MCF 10A (cell line): Measurements from ENCODE around the gene SERTM2. TPM values are rescaled to one million over a fixed set of nuclear protein-coding genes. Genes with fewer than 3 reads are reported as not detected.

Experiments
- BruUV-seq: library from RNA; stranded (reverse); fragments of 400-500 nt; replicated peaks from 2 replicates; lab custom pipeline; 2021; lab: Mats Ljungman, UMichigan
- CTCF ChIA-PET: fragments of 300-600 bp; sonication (Branson Sonifier 250); formaldehyde crosslinking; extraction: SDS; loops from one replicate; lab custom pipeline; 2021; ENCODE audit warnings: antibody characterized with exemption, inconsistent platforms; lab: Yijun Ruan, JAX
- POLR2A ChIA-PET: fragments of 300-600, 350-650 bp; sonication (Branson Sonifier 250); formaldehyde crosslinking; extraction: SDS; loops from one replicate; lab custom pipeline; 2020; ENCODE audit warnings: antibody characterized with exemption, inconsistent platforms; lab: Yijun Ruan, JAX
- DNase-seq: peaks from one replicate; pipeline ENCODE4 v3.0.0-alpha.2; 2018; ENCODE audit not compliant: unreplicated experiment
- H3K27ac Mint-ChIP-seq: one replicate; pipeline ENCODE4 v1.8.0; 2022; ENCODE audit warnings: mild to moderate bottlenecking, low read depth, mixed read lengths; ENCODE audit not compliant: unreplicated experiment
- H3K27me3 Mint-ChIP-seq: one replicate; pipeline ENCODE4 v1.8.0; 2022; ENCODE audit warnings: mixed read lengths; ENCODE audit not compliant: insufficient read depth, unreplicated experiment
- H3K36me3 Mint-ChIP-seq: one replicate; pipeline ENCODE4 v1.8.0; 2022; ENCODE audit warnings: mild to moderate bottlenecking, moderate library complexity, mixed read lengths; ENCODE audit not compliant: insufficient read depth, unreplicated experiment
- H3K4me1 Mint-ChIP-seq: one replicate; pipeline ENCODE4 v1.8.0; 2022; ENCODE audit warnings: mixed read lengths; ENCODE audit not compliant: insufficient read depth, unreplicated experiment
- H3K4me3 Mint-ChIP-seq: one replicate; pipeline ENCODE4 v1.8.0; 2022; ENCODE audit warnings: mild to moderate bottlenecking, moderate library complexity, mixed read lengths; ENCODE audit not compliant: unreplicated experiment
- H3K9me3 Mint-ChIP-seq: one replicate; pipeline ENCODE4 v1.8.0; 2022; ENCODE audit warnings: mixed read lengths; ENCODE audit not compliant: unreplicated experiment
- intact Hi-C: fragments of 100-400 bp; cut with micrococcal nuclease; formaldehyde crosslinking; loops from 2 replicates; pipeline ENCODE4 v1.14.1; 2022
- total RNA-seq: library from RNA; stranded (reverse); gene quantifications from 2 replicates; pipeline ENCODE4 v1.2.3, GENCODE V29; 2022
- TF ChIP-seq, protein P1 (sequence below): fragments of 200-600 bp; IDR thresholded peaks from one replicate; pipeline ENCODE4 v1.8.0; 2022; ENCODE audit warnings: antibody characterized with exemption, mild to moderate bottlenecking; ENCODE audit not compliant: unreplicated experiment

Gene SERTM2
- total RNA-seq, 1 experiment from 2014 or later, result not detected

DNA sequence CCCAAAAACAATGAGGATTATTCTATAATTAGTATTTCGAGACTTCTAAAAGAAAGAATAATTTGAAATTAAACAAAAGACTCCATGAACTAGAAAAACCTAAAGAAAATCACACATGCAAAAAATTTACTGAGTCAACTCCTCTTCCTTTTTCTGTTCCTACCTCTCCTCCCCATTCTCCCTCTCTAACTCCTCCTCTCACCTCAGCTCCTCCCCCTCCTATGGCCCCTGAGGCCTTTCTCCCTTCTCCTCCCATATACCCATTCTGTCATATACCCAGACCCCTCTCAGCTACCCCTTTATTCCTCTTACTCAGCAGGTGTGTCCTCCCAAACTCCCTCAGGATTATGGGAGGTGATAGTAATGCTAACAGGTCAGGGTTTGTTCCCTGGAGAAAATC, 57.4 kb downstream of the SERTM2 start:
- no peaks in the 10 kb centered on the region for H3K9me3 Mint-ChIP-seq
- intact Hi-C loops, result no loop called here
- H3K36me3 Mint-ChIP-seq, result no peaks in the 10 kb centered on the region
- CTCF ChIA-PET, result interaction anchor here (0.7 to 1.5 kb wide), 2 partner anchors 8 to 116 kb away, joined by 3 to 4 read pairs; no protein-coding TSS in a partner anchor
- DNase-seq, result no peak
- no peak overlapping the region for H3K4me3 Mint-ChIP-seq
- H3K27ac Mint-ChIP-seq, result no peak overlapping the region
- POLR2A ChIA-PET, result no interaction called here
- H3K27me3 Mint-ChIP-seq, result peaks cover 63% of the 10 kb centered on the region
- TF ChIP-seq, protein P1, sequence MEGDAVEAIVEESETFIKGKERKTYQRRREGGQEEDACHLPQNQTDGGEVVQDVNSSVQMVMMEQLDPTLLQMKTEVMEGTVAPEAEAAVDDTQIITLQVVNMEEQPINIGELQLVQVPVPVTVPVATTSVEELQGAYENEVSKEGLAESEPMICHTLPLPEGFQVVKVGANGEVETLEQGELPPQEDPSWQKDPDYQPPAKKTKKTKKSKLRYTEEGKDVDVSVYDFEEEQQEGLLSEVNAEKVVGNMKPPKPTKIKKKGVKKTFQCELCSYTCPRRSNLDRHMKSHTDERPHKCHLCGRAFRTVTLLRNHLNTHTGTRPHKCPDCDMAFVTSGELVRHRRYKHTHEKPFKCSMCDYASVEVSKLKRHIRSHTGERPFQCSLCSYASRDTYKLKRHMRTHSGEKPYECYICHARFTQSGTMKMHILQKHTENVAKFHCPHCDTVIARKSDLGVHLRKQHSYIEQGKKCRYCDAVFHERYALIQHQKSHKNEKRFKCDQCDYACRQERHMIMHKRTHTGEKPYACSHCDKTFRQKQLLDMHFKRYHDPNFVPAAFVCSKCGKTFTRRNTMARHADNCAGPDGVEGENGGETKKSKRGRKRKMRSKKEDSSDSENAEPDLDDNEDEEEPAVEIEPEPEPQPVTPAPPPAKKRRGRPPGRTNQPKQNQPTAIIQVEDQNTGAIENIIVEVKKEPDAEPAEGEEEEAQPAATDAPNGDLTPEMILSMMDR, result no peak
- no TSS peak for BruUV-seq
- H3K4me1 Mint-ChIP-seq, result no peaks in the 10 kb centered on the region

Other genes starting within 250 kb of the SERTM2 start
- 0.37 TPM in 1 of 2 replicates, not detected in the other for gene CAPN6, start 241.2 kb upstream of the SERTM2 start, total RNA-seq
- gene DCX, start 99.5 kb upstream of the SERTM2 start, total RNA-seq, result not detected in 2 replicates
- 53.9 and 147 TPM in 2 replicates for gene ALG13, start 169.5 kb downstream of the SERTM2 start, total RNA-seq